ENCODE measurements around the gene BICD1.

GRCh38 chr12:32252199-32253073, 145.8 kb downstream of the BICD1 start:
- no peak for TF ChIP-seq NFYB (CRISPR knock-in tag; IDR thresholded peaks at IDR 0.05)
- no peak for TF ChIP-seq JUN (CRISPR knock-in tag; IDR thresholded peaks at IDR 0.05)

Data from HepG2 (cell line).